ENCODE measurements around the gene SCRN3. TPM values are rescaled to one million over a fixed set of nuclear protein-coding genes. Genes with fewer than 3 reads are reported as not detected.
"Not testable (repeated sequence)": the region's sequence is repeated elsewhere in the genome, so short reads cannot be mapped to it uniquely, and the experiment has no call there.

SCRN3 gene
- polyA plus RNA-seq, 1 of the 3 experiments (the other 2 are of a cell fraction), result 14.7 TPM

- TF ChIP-seq, protein P1, sequence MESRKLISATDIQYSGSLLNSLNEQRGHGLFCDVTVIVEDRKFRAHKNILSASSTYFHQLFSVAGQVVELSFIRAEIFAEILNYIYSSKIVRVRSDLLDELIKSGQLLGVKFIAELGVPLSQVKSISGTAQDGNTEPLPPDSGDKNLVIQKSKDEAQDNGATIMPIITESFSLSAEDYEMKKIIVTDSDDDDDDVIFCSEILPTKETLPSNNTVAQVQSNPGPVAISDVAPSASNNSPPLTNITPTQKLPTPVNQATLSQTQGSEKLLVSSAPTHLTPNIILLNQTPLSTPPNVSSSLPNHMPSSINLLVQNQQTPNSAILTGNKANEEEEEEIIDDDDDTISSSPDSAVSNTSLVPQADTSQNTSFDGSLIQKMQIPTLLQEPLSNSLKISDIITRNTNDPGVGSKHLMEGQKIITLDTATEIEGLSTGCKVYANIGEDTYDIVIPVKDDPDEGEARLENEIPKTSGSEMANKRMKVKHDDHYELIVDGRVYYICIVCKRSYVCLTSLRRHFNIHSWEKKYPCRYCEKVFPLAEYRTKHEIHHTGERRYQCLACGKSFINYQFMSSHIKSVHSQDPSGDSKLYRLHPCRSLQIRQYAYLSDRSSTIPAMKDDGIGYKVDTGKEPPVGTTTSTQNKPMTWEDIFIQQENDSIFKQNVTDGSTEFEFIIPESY (IDR thresholded peaks at IDR 0.05; ENCODE audit: borderline replicate concordance, low read depth), result no peak
- TF ChIP-seq MXI1 (IDR thresholded peaks at IDR 0.05; ENCODE audit: low read depth, low read length) (no peak), NFIC (IDR thresholded peaks at IDR 0.05; ENCODE audit: borderline replicate concordance) (no peak), GABPA (IDR thresholded peaks at IDR 0.05; ENCODE audit: low read depth) (no peak), TAF1 (IDR thresholded peaks at IDR 0.05; ENCODE audit: borderline replicate concordance, low read depth, low read length) (no peak)
Observed at GRCh38 chr2:174389542-174389941, 6.0 kb upstream of the SCRN3 start (continued).

DNA sequence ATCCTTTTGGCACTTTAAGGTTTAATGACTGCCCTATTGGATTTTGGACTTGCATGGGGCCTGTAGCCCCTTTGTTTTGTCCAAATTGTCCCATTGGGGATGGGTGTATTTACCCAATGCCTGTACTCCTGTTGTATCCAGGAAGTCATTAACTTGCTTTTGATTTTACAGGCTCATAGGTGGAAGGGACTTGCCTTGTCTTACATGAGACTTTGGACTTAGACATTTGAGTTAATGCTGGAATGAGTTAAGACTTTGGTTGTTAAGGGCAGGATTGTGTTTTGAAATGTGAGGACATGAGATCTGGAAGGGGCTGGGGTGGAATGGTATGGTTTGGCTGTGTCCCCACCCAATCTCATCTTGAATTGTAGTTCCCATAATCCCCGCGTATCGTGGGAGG lies 5.2 kb upstream of the SCRN3 start:
- H3K9me3 ChIP-seq; DNase-seq; H3K4me2 ChIP-seq; CTCF ChIA-PET; H3K27me3 ChIP-seq (ENCODE audit: insufficient read depth); H3K4me3 ChIP-seq (ENCODE audit: low read depth in 2 of 2, low read length in 1 of 2); POLR2A ChIA-PET; H4K20me1 ChIP-seq (ENCODE audit: insufficient read depth); H2AFZ ChIP-seq (ENCODE audit: low read depth); H3K4me1 ChIP-seq (ENCODE audit: control insufficient read depth in 1 of 2, insufficient read depth in 2 of 2, low read depth in 1 of 2, low read length in 1 of 2); H3K9ac ChIP-seq; H3K27ac ChIP-seq (ENCODE audit: low read depth in 2 of 2, low read length in 1 of 2); H3K9me2 ChIP-seq; H3F3A ChIP-seq (replicated peaks; ENCODE audit: insufficient read depth): not testable (repeated sequence)
- H3K79me2 ChIP-seq (ENCODE audit: insufficient read depth), result peaks cover 69% of the 10 kb centered on the region
- H3K36me3 ChIP-seq (replicated peaks in 1 of 2; ENCODE audit: control insufficient read depth in 1 of 2, insufficient read depth in 2 of 2, low read length in 1 of 2), result peaks cover 35 to 48% of the 10 kb centered on the region in 2 experiments
- WGBS (ENCODE audit: low lambda C conversion rate), result 100% methylated on average over 3 of the region's 3 CpGs

- H3K9ac ChIP-seq, result no peak overlapping the region
Observed at GRCh38 chr2:174392706-174393105, 2.8 kb upstream of the SCRN3 start.

More at GRCh38 chr2:174392706-174393105, 2.8 kb upstream of the SCRN3 start:
- no peak overlapping the region for H2AFZ ChIP-seq (ENCODE audit: low read depth)
- CTCF ChIA-PET, result interaction anchor here (1.0 kb wide), 1 partner anchor 10 kb away, joined by 3 read pairs; no protein-coding TSS in a partner anchor
- peaks cover 12 to 31% of the 10 kb centered on the region in 2 experiments for H3K36me3 ChIP-seq (replicated peaks in 1 of 2; ENCODE audit: control insufficient read depth in 1 of 2, insufficient read depth in 2 of 2, low read length in 1 of 2)
- H3K4me3 ChIP-seq (ENCODE audit: low read depth in 2 of 2, low read length in 1 of 2), result no peak overlapping the region
- DNase-seq, result no peak
- no peaks in the 10 kb centered on the region for H3K9me2 ChIP-seq
- 0 out of 2 replicates have a peak, but pooled peaks cover 3% of the 10 kb centered on the region for H4K20me1 ChIP-seq (ENCODE audit: insufficient read depth)
- peaks cover 74% of the 10 kb centered on the region for H3K79me2 ChIP-seq (ENCODE audit: insufficient read depth)
- H3F3A ChIP-seq (replicated peaks; ENCODE audit: insufficient read depth), result no peaks in the 10 kb centered on the region
- H3K27me3 ChIP-seq (ENCODE audit: insufficient read depth), result no peaks in the 10 kb centered on the region
- POLR2A ChIA-PET, result no interaction called here
- no peak overlapping the region for H3K27ac ChIP-seq (ENCODE audit: low read depth in 2 of 2, low read length in 1 of 2)
- no peak overlapping the region for H3K4me2 ChIP-seq
- no peaks in the 10 kb centered on the region for H3K9me3 ChIP-seq
- peaks cover 0 to 4% of the 10 kb centered on the region in 2 experiments; a peak in 2 of 4 replicates for H3K4me1 ChIP-seq (ENCODE audit: control insufficient read depth in 1 of 2, insufficient read depth in 2 of 2, low read depth in 1 of 2, low read length in 1 of 2)
- TF ChIP-seq JUND (IDR thresholded peaks at IDR 0.05), result no peak
- TF ChIP-seq TEAD4 (IDR thresholded peaks at IDR 0.05; ENCODE audit: borderline replicate concordance, insufficient read depth), result no peak
- no peak for TF ChIP-seq FOSL2 (IDR thresholded peaks at IDR 0.05; ENCODE audit: borderline replicate concordance, low read depth)
- TF ChIP-seq RFX5 (IDR thresholded peaks at IDR 0.05; ENCODE audit: low read length), result no peak

Data from SK-N-SH (cell line).